KOPT-K1 (cell line): ENCODE results near the gene NFKBIE.

ENCODE experiments used
- H3K27ac ChIP-seq: fragments of 200-600 bp; sonication (generic); 2 replicates; pipeline ENCODE4 v1.5.1; 2016; ENCODE audit warnings: antibody characterized with exemption, mild to moderate bottlenecking, low read depth, low read length; ENCODE audit not compliant: poor library complexity, severe bottlenecking
- H3K36me3 ChIP-seq: fragments of 200-600 bp; sonication (generic); 2 replicates; pipeline ENCODE4 v1.5.1; 2017; ENCODE audit warnings: antibody characterized with exemption, mild to moderate bottlenecking, low read length, moderate library complexity; ENCODE audit not compliant: insufficient read depth
- H3K9me3 ChIP-seq: fragments of 200-600 bp; sonication (generic); 2 replicates; pipeline ENCODE4 v1.5.1; 2017; ENCODE audit warnings: antibody characterized with exemption, low read length, mild to moderate bottlenecking; ENCODE audit not compliant: insufficient read depth, poor library complexity, severe bottlenecking

NFKBIE gene

GRCh38 chr6:44270526-44271405, 5.4 kb upstream of the NFKBIE start:
- Histone ChIP-seq H3K27ac (no peak overlapping the region), H3K36me3 (no peaks in the 10 kb centered on the region), H3K9me3 (no peaks in the 10 kb centered on the region)

GRCh38 chr6:44269921-44270525, 4.7 kb upstream of the NFKBIE start, which contains the start of gene TMEM151B:
TSS of gene TMEM151B (plus strand) at chr6:44270450. CDS start at chr6:44270743, 293 bp downstream.
- H3K9me3 ChIP-seq: no peaks in the 10 kb centered on the region
- H3K36me3 ChIP-seq: no peaks in the 10 kb centered on the region
- no peak within 1 kb of the TSS for H3K27ac ChIP-seq

- Histone ChIP-seq H3K36me3 (no peaks in the 10 kb centered on the region), H3K27ac (no peak overlapping the region), H3K9me3 (no peaks in the 10 kb centered on the region)
Observed at GRCh38 chr6:44269178-44269920, 4.0 kb upstream of the NFKBIE start.

- H3K9me3 ChIP-seq: no peaks in the 10 kb centered on the region
- no peak overlapping the region for H3K27ac ChIP-seq
- H3K36me3 ChIP-seq: no peaks in the 10 kb centered on the region
Observed at GRCh38 chr6:44268095-44268628, 2.8 kb upstream of the NFKBIE start.

- no peak overlapping the region for H3K27ac ChIP-seq
- H3K9me3 ChIP-seq: no peaks in the 10 kb centered on the region
- H3K36me3 ChIP-seq: 0 out of 2 replicates have a peak, but pooled peaks cover 6% of the 10 kb centered on the region
Observed at GRCh38 chr6:44267252-44267651, 1.9 kb upstream of the NFKBIE start.

- H3K9me3 ChIP-seq: no peaks in the 10 kb centered on the region
- H3K27ac ChIP-seq: no peak overlapping the region
- peaks cover 13% of the 10 kb centered on the region; the same call in 1 of the 2 replicates for H3K36me3 ChIP-seq
Observed at GRCh38 chr6:44266347-44266746, 996 bp upstream of the NFKBIE start.

- peak overlapping the region; percentile 69 for H3K27ac ChIP-seq
Observed at GRCh38 chr6:44265722-44266233, 427 bp upstream of the NFKBIE start.

GRCh38 chr6:44264154-44265006, 971 bp downstream of the NFKBIE start:
- Histone ChIP-seq H3K36me3 (peaks cover 32% of the 10 kb centered on the region; the same call in 1 of the 2 replicates), H3K9me3 (no peaks in the 10 kb centered on the region), H3K27ac (peak overlapping the region; percentile 69)

More at GRCh38 chr6:44265722-44266233, 427 bp upstream of the NFKBIE start:
- no peaks in the 10 kb centered on the region for H3K9me3 ChIP-seq
- peaks cover 19% of the 10 kb centered on the region; the same call in 1 of the 2 replicates for H3K36me3 ChIP-seq

GRCh38 chr6:44263354-44264100, 1.8 kb downstream of the NFKBIE start:
- H3K36me3 ChIP-seq: peaks cover 39% of the 10 kb centered on the region
- H3K27ac ChIP-seq: peak overlapping the region; percentile 69
- no peaks in the 10 kb centered on the region for H3K9me3 ChIP-seq

- peaks cover 39% of the 10 kb centered on the region for H3K36me3 ChIP-seq
- peak overlapping the region; percentile 15 for H3K27ac ChIP-seq
- no peaks in the 10 kb centered on the region for H3K9me3 ChIP-seq
Observed at GRCh38 chr6:44262467-44263353, 2.6 kb downstream of the NFKBIE start.

- peaks cover 39% of the 10 kb centered on the region for H3K36me3 ChIP-seq
- no peak overlapping the region for H3K27ac ChIP-seq
- H3K9me3 ChIP-seq: no peaks in the 10 kb centered on the region
Observed at GRCh38 chr6:44261581-44261980, 3.8 kb downstream of the NFKBIE start.

GRCh38 chr6:44260451-44261297, 4.7 kb downstream of the NFKBIE start:
- Histone ChIP-seq H3K36me3 (peaks cover 41% of the 10 kb centered on the region), H3K9me3 (no peaks in the 10 kb centered on the region), H3K27ac (no peak overlapping the region)
